GM18907 (cell line): ENCODE data around the gene ERN1.

ENCODE experiments used
- ATAC-seq: cut with Tn5 transposase; IDR thresholded peaks from one replicate; pipeline ENCODE4 v1.9.1; 2021; ENCODE audit warnings: mild to moderate bottlenecking, moderate library complexity; ENCODE audit not compliant: unreplicated experiment

ERN1 gene

DNA sequence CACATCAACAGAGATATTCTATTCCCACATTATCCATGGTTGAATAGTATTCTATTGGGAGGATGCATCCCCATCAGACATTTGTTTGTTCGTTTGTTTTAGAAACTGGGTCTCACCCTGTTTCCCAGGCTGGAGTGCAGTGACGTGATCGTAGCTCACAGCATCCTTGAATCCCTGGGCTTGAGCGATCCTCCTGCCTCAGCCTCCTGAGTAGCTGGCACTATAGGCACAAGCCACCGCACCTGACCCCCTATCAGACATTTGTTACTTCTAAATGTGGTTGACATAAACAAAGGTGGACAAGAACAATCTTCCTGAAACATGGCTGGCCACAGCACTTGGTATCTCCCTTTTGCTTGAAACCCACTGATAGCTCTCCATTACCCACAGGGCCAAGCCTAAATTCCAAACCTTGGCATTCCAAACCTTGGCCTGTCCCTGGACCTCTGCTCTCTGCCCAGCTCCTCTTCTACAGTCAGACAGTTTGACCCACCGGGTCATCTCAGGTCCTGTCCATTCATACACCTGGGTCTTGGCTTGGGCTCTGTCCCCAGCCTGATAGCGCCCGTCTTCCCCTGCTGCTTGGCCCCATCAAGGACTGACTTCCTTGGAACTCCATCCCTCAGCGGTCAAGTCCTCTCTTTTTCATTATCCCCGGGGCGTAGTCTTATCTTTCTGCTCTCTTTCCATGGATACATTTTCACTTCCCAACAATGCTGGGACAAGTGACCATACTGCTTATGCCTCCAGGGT lies 133.3 kb downstream of the ERN1 start:
- no peak for ATAC-seq

DNA sequence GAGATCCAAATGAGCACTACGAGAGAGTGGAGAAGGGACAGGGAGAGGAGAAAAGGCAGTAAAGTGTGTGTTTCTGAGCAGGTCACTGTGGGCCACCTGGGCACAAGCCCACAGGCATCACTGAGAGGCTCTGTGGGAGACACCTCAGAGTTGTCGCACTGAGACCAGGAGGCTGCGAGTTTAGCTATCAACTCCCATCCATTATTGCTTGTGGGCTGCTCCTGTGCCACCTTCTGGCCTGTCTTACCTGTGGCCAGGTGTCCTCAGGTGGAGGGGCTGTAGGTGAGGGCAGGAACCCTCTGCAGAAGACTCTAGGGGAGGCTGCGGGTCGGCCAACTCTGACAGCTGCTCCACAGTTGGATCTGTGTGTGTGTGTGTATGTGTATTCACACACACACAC lies 134.3 kb downstream of the ERN1 start:
- no peak for ATAC-seq

DNA sequence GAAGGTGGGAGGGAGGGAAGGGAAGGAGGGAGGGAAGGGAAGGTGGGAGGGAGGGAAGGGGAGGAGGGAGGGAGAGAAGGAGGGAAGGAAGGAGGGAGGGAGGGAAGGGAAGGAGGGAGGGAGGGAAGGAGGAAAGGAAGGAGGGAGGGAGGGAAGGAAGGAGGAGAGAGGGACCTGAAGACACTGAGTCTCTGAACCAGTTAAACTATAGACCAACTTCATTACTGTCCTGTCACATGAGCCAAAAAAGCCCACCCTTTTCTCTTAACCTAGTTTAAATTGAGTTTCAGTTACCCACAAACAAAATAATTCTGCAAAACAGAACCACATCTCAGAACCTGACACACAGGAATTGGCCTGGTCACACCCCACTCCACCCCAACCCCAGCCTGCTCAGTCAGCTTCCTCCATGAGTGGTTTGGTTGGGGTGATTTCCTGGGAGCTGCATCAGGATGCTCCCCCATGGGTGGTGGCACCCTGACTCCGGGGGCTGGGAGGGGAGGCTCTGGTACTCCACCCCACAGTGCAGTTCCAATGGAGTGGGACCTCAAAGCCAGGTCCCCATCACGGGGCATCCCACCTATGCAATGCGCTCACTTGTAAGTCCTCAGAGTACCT lies 136.5 kb downstream of the ERN1 start:
- ATAC-seq, result no peak

GRCh38 chr17:63991611-63992010 lies 138.3 kb downstream of the ERN1 start:
- ATAC-seq, result no peak

GRCh38 chr17:63989622-63990345 lies 140.2 kb downstream of the ERN1 start:
- ATAC-seq, result no peak
